IPS-18c (cell line): ENCODE data around the gene HIC1.

Experiments
- H3K4me3 ChIP-seq: 2 replicates; pipeline ENCODE4 v1.7.0; 2013; ENCODE audit warnings: low read depth, mild to moderate bottlenecking, low read length, moderate library complexity; ENCODE audit not compliant: insufficient read depth
- H3K9me3 ChIP-seq: one replicate; pipeline ENCODE4 v1.6.1; 2013; ENCODE audit warnings: mild to moderate bottlenecking, low read length, moderate library complexity; ENCODE audit not compliant: control insufficient read depth, insufficient read depth

The HIC1 gene

GRCh38 chr17:2054262-2054511 lies 716 bp upstream of the HIC1 start:
- H3K9me3 ChIP-seq: no peaks in the 10 kb centered on the region
- peak overlapping the region; percentile 50 for H3K4me3 ChIP-seq

- H3K4me3 ChIP-seq: peak overlapping the region; percentile 56
Observed at GRCh38 chr17:2055292-2056205, 646 bp downstream of the HIC1 start.

GRCh38 chr17:2056206-2057174 lies 1.6 kb downstream of the HIC1 start:
- no peak overlapping the region for H3K4me3 ChIP-seq
- no peaks in the 10 kb centered on the region for H3K9me3 ChIP-seq

More at GRCh38 chr17:2055292-2056205, 646 bp downstream of the HIC1 start:
- no peaks in the 10 kb centered on the region for H3K9me3 ChIP-seq

GRCh38 chr17:2057175-2057759 lies 2.4 kb downstream of the HIC1 start:
- H3K9me3 ChIP-seq: no peaks in the 10 kb centered on the region
- no peak overlapping the region for H3K4me3 ChIP-seq

- Histone ChIP-seq H3K9me3 (no peaks in the 10 kb centered on the region), H3K4me3 (no peak overlapping the region)
Observed at GRCh38 chr17:2057760-2058585, 3.1 kb downstream of the HIC1 start.

- H3K9me3 ChIP-seq: no peaks in the 10 kb centered on the region
- peak overlapping the region; percentile 15; the same call in 1 of the 2 replicates for H3K4me3 ChIP-seq
Observed at GRCh38 chr17:2058586-2059546, 4.0 kb downstream of the HIC1 start.

- no peak overlapping the region; the same call in 1 of the 2 replicates for H3K4me3 ChIP-seq
- no peaks in the 10 kb centered on the region for H3K9me3 ChIP-seq
Observed at GRCh38 chr17:2059547-2060384, 4.9 kb downstream of the HIC1 start.

GRCh38 chr17:2060385-2060658 lies 5.4 kb downstream of the HIC1 start:
- Histone ChIP-seq H3K4me3 (no peak overlapping the region), H3K9me3 (no peaks in the 10 kb centered on the region)

- no peak overlapping the region for H3K4me3 ChIP-seq
Observed at GRCh38 chr17:2060681-2061440, 6.0 kb downstream of the HIC1 start.

GRCh38 chr17:2061441-2061958 lies 6.6 kb downstream of the HIC1 start:
- Histone ChIP-seq H3K9me3 (no peaks in the 10 kb centered on the region), H3K4me3 (no peak overlapping the region)

More at GRCh38 chr17:2060681-2061440, 6.0 kb downstream of the HIC1 start:
- H3K9me3 ChIP-seq: no peaks in the 10 kb centered on the region

GRCh38 chr17:2062571-2063183 lies 7.8 kb downstream of the HIC1 start:
- Histone ChIP-seq H3K4me3 (no peak overlapping the region), H3K9me3 (no peaks in the 10 kb centered on the region)

- Histone ChIP-seq H3K9me3 (no peaks in the 10 kb centered on the region), H3K4me3 (no peak overlapping the region)
Observed at GRCh38 chr17:2063261-2064146, 8.6 kb downstream of the HIC1 start.

GRCh38 chr17:2064147-2064489 lies 9.2 kb downstream of the HIC1 start:
- no peaks in the 10 kb centered on the region for H3K9me3 ChIP-seq
- no peak overlapping the region for H3K4me3 ChIP-seq
